ENCODE data around the gene JARID2. TPM values are rescaled to one million over a fixed set of nuclear protein-coding genes. Genes with fewer than 3 reads are reported as not detected.
A peak's percentile ranks its signal among the peaks of the same experiment; 100 is the strongest.

The JARID2 gene
- total and polyA plus RNA-seq, 8 donors = 2.4 to 42.6 (median 11.5) TPM

DNA sequence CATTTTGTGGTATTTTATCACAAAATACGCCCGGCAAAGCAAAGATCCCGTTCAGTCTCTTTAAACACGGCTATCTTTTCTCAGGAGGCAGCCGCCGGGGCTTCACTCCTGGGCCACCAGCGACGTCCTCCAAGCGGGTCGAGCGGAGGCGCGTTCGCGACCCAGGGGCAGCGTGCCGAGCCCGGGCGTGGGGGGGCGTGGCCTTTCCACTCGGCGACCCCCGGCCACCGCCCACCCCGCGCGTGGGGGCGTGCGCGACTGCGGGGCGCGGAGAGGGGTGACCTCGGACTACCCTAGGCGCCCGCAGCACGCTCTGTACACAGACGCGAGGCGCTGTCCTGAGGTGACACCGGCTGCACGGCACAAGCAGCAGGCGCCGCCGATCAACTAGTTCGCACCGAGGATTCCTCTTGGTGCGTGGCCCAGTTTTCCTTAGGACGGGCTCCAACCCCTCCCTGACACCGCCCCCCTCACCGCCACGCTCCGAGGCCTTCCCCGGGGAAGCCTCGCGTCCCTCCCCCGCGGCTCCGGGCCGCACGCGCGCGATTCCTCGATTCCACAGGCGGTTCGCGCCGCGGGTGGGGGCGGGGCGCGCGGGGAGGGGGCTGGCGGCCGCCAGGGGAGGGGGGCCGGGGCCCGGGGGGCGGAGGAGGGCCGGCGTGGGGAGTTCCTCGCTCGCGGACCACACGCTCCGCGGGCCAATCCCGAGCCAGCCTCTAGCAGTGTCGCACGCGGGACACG is 1.1 kb upstream of the JARID2 start:
- Histone ChIP-seq H3K27ac (peak overlapping the region; percentile 92 to 98 (median 97)), H3K4me1 (peaks cover 8 to 41% (median 25%) of the 10 kb centered on the region in 4 donors), H3K4me3 (peak overlapping the region; percentile 79 to 89 (median 84)), H3K9me3 (no peaks in the 10 kb centered on the region), H3K36me3 (no peaks in the 10 kb centered on the region), H3K27me3 (no peaks in the 10 kb centered on the region)
- intact Hi-C loops (cut with DNase I; ENCODE audit: low total_unique reads) = no loop called here
- TF ChIP-seq EP300 (IDR thresholded peaks at IDR 0.05) = no peak
- peak in 2 of 3 donors; percentile 37 to 50 for TF ChIP-seq POLR2AphosphoS5 (IDR thresholded peaks at IDR 0.05)
- TF ChIP-seq, protein P1, sequence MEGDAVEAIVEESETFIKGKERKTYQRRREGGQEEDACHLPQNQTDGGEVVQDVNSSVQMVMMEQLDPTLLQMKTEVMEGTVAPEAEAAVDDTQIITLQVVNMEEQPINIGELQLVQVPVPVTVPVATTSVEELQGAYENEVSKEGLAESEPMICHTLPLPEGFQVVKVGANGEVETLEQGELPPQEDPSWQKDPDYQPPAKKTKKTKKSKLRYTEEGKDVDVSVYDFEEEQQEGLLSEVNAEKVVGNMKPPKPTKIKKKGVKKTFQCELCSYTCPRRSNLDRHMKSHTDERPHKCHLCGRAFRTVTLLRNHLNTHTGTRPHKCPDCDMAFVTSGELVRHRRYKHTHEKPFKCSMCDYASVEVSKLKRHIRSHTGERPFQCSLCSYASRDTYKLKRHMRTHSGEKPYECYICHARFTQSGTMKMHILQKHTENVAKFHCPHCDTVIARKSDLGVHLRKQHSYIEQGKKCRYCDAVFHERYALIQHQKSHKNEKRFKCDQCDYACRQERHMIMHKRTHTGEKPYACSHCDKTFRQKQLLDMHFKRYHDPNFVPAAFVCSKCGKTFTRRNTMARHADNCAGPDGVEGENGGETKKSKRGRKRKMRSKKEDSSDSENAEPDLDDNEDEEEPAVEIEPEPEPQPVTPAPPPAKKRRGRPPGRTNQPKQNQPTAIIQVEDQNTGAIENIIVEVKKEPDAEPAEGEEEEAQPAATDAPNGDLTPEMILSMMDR (IDR thresholded peaks at IDR 0.05) = no peak
- no peak for TF ChIP-seq POLR2A (IDR thresholded peaks at IDR 0.05)
- peak; percentile 80 to 92 for DNase-seq
- 1 to 3% (median 1%) methylated on average over 20 to 92 of the region's 92 CpGs for WGBS, 5 donors

DNA sequence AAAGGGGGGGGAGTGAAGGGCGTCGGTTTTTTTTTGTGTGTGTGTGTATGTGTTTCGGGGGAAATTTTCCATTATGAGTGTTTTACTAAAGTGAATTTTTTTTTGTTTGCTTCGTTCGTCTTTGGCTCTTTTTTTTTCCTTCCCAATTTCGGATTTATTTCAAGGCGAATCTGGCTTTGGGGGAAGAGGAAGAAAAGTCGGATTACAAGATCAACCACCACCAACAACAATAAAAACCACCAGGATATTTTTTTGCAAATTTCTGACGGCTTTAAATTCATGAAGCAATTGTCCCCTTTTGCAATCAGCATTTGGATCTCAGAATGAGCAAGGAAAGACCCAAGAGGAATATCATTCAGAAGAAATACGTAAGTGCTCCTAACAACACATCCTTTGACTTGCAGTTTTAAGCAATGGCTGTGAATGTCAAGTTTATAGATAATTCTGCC is 372 bp downstream of the JARID2 start:
- no peak for DNase-seq
- peak overlapping the region; percentile 79 to 89 (median 84) for H3K4me3 ChIP-seq
- TF ChIP-seq, protein P1 (IDR thresholded peaks at IDR 0.05) = no peak
- no peak for TF ChIP-seq POLR2AphosphoS5 (IDR thresholded peaks at IDR 0.05)
- TF ChIP-seq EP300 (IDR thresholded peaks at IDR 0.05) = no peak
- no peak for TF ChIP-seq POLR2A (IDR thresholded peaks at IDR 0.05)
- H3K27ac ChIP-seq = peak overlapping the region; percentile 92 to 98 (median 97)
- H3K9me3 ChIP-seq = no peaks in the 10 kb centered on the region
- peaks cover 12 to 47% (median 32%) of the 10 kb centered on the region in 4 donors for H3K4me1 ChIP-seq
- intact Hi-C loops (cut with DNase I; ENCODE audit: low total_unique reads) = no loop called here
- 0 to 1% (median 0%) methylated on average over 10 of the region's 10 CpGs for WGBS, 5 donors
- no peaks in the 10 kb centered on the region for H3K36me3 ChIP-seq
- no peaks in the 10 kb centered on the region for H3K27me3 ChIP-seq

GRCh38 chr6:15246666-15247499 is 1.0 kb downstream of the JARID2 start:
- DNase-seq = peak in 1 of 2 donors; percentile 50
- Histone ChIP-seq H3K4me1 (peaks cover 18 to 54% (median 39%) of the 10 kb centered on the region in 4 donors), H3K36me3 (no peaks in the 10 kb centered on the region), H3K27ac (peak overlapping the region in 4 of 5 donors; percentile 92 to 98 (median 97)), H3K4me3 (peak overlapping the region; percentile 79 to 89 (median 84)), H3K9me3 (no peaks in the 10 kb centered on the region), H3K27me3 (no peaks in the 10 kb centered on the region)
- intact Hi-C loops (cut with DNase I; ENCODE audit: low total_unique reads) = no loop called here
- TF ChIP-seq POLR2AphosphoS5 (IDR thresholded peaks at IDR 0.05) (no peak), POLR2A (IDR thresholded peaks at IDR 0.05) (no peak), EP300 (IDR thresholded peaks at IDR 0.05) (no peak)
- TF ChIP-seq, protein P1 (IDR thresholded peaks at IDR 0.05) = no peak
- WGBS, 5 donors = 0 to 1% (median 0%) methylated on average over 18 of the region's 18 CpGs
